Panc1 (cell line): ENCODE data around the gene RAD50. TPM values are rescaled to one million over a fixed set of nuclear protein-coding genes. Genes with fewer than 3 reads are reported as not detected.

Source experiments
- ATAC-seq: fragments of 200-7000 bp; cut with Tn5 transposase; 2 replicates; pipeline ENCODE4 v1.9.1; 2020; ENCODE audit warnings: mild to moderate bottlenecking, moderate library complexity
- BruUV-seq: library from RNA; stranded (reverse); fragments of 400-500 nt; replicated peaks from 2 replicates; lab custom pipeline; 2021; lab: Mats Ljungman, UMichigan
- CTCF ChIA-PET: fragments of 300-600 bp; sonication (Branson Sonifier 250); formaldehyde crosslinking; loops from one replicate; lab custom pipeline; 2022; ENCODE audit warnings: antibody characterized with exemption; lab: Charles Lee
- POLR2A ChIA-PET: fragments of 300-600 bp; sonication (Branson Sonifier 250); formaldehyde crosslinking; loops from one replicate; lab custom pipeline; 2022; ENCODE audit warnings: antibody characterized with exemption; lab: Charles Lee
- DNase-seq: peaks from one replicate; pipeline ENCODE4 v3.0.0-alpha.2; 2010; ENCODE audit warnings: low read depth, low spot score
- H3K27ac ChIP-seq: 2 replicates; pipeline ENCODE4 v1.5.1; 2011; ENCODE audit warnings: mild to moderate bottlenecking, low read length, inconsistent platforms
- H3K27me3 ChIP-seq: fragments of 200-500 bp; sonication (Bioruptor generic); 2 replicates; pipeline ENCODE4 v1.6.0; 2014; ENCODE audit warnings: low read length, inconsistent platforms; ENCODE audit not compliant: control insufficient read depth, insufficient read depth
- H3K36me3 ChIP-seq: fragments of 200-500 bp; sonication (Bioruptor generic); 2 replicates; pipeline ENCODE4 v1.5.1; 2014; ENCODE audit warnings: inconsistent platforms, mild to moderate bottlenecking, low read length, moderate library complexity; ENCODE audit not compliant: control insufficient read depth, insufficient read depth
- H3K4me1 ChIP-seq: 2 replicates; pipeline ENCODE4 v1.5.1; 2011; ENCODE audit warnings: inconsistent platforms, mild to moderate bottlenecking, low read length, moderate library complexity; ENCODE audit not compliant: control insufficient read depth, insufficient read depth
- H3K4me3 ChIP-seq, 2 experiments: 2 replicates each; pipeline ENCODE4 v1.5.1; 2011 to 2012; ENCODE audit warnings: low read depth in 2 of 2, low read length in 2 of 2, mild to moderate bottlenecking in 2 of 2, inconsistent platforms in 1 of 2, moderate library complexity in 1 of 2
- H3K9me3 ChIP-seq: fragments of 200-500 bp; sonication (Bioruptor generic); 2 replicates; pipeline ENCODE4 v1.5.1; 2014; ENCODE audit warnings: low read depth, mild to moderate bottlenecking, inconsistent platforms, low read length, moderate library complexity; ENCODE audit not compliant: control insufficient read depth, insufficient read depth
- POLR2AphosphoS5 ChIP-seq: IDR thresholded peaks from 2 replicates; pipeline ENCODE4 v1.6.1; 2012; ENCODE audit warnings: mild to moderate bottlenecking, low read depth, low read length, moderate library complexity
- SIN3A ChIP-seq: IDR thresholded peaks from 2 replicates; pipeline ENCODE4 v1.6.1; 2012; ENCODE audit warnings: low read depth, mild to moderate bottlenecking, low read length, moderate library complexity, borderline replicate concordance; ENCODE audit not compliant: insufficient read depth
- TCF7L2 ChIP-seq: IDR thresholded peaks from 2 replicates; pipeline ENCODE4 v1.6.1; 2011; ENCODE audit warnings: mild to moderate bottlenecking, low read depth, low read length, inconsistent platforms
- in situ Hi-C: cut with HindIII; loops from 2 replicates; pipeline ENCODE4 v1.10.0; 2016; ENCODE audit warnings: low sequenced_read_pairs, low pct_unique_long_range_greater_than_20kb
- intact Hi-C: fragments of 100-400 bp; cut with micrococcal nuclease; formaldehyde crosslinking; loops from one replicate; pipeline ENCODE4 v1.10.0; 2022; ENCODE audit not compliant: unreplicated experiment
- total RNA-seq: library from RNA; stranded (reverse); gene quantifications from one replicate; pipeline ENCODE4 v1.2.1, GENCODE V29; 2021; ENCODE audit not compliant: unreplicated experiment
- TF ChIP-seq, protein P1 (sequence below): fragments of 450-650 bp; IDR thresholded peaks from 2 replicates; pipeline ENCODE4 v1.5.1; 2017; ENCODE audit warnings: mild to moderate bottlenecking
- TF ChIP-seq, protein P2 (sequence below), 2 experiments: IDR thresholded peaks; 2 replicates each; pipeline ENCODE4 v1.6.1; 2011 to 2012; ENCODE audit warnings: low read depth in 2 of 2, control low read depth in 1 of 2, low read length in 1 of 2, mild to moderate bottlenecking in 1 of 2, moderate library complexity in 1 of 2; ENCODE audit not compliant: insufficient read depth in 1 of 2

Gene RAD50
- total RNA-seq, 1 experiment from 2014 or later, result 77.6 TPM

DNA sequence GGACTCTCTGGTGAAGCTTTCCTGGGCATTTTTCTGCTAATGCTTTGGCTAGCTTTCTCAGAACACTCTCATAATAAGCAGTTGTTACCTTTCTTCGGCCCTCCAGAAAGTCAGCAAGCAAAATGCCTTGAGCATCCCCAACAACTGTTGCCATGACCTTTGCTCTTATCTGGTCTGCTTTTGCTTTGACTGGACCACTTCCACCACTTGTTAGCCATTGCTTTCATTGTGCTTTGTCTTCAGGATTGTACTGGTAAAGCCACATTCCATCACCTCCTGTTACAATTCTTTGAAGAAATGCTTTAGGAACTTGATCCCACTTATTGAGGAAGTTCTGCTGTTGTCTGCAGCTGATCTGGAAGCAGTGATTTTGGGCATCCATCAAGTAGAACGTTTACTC lies 35.7 kb downstream of the RAD50 start:
- ChIA-PET POLR2A (interaction anchor here (0.6 kb wide), 1 partner anchor 850 kb away, joined by 3 read pairs; no protein-coding TSS in a partner anchor), CTCF (no interaction called here)
- DNase-seq (no peak), ATAC-seq (no peak)
- intact Hi-C loops (no loop called here), in situ Hi-C loops (no loop called here)
- Histone ChIP-seq H3K36me3 (peaks cover 46% of the 10 kb centered on the region), H3K4me1 (no peaks in the 10 kb centered on the region), H3K9me3 (no peaks in the 10 kb centered on the region), H3K27ac (no peak overlapping the region), H3K27me3 (no peaks in the 10 kb centered on the region), H3K4me3 (no peak overlapping the region)
- TF ChIP-seq, protein P1, sequence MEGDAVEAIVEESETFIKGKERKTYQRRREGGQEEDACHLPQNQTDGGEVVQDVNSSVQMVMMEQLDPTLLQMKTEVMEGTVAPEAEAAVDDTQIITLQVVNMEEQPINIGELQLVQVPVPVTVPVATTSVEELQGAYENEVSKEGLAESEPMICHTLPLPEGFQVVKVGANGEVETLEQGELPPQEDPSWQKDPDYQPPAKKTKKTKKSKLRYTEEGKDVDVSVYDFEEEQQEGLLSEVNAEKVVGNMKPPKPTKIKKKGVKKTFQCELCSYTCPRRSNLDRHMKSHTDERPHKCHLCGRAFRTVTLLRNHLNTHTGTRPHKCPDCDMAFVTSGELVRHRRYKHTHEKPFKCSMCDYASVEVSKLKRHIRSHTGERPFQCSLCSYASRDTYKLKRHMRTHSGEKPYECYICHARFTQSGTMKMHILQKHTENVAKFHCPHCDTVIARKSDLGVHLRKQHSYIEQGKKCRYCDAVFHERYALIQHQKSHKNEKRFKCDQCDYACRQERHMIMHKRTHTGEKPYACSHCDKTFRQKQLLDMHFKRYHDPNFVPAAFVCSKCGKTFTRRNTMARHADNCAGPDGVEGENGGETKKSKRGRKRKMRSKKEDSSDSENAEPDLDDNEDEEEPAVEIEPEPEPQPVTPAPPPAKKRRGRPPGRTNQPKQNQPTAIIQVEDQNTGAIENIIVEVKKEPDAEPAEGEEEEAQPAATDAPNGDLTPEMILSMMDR, result no peak
- TF ChIP-seq POLR2AphosphoS5 (no peak), TCF7L2 (no peak), SIN3A (no peak)
- TF ChIP-seq, protein P2, sequence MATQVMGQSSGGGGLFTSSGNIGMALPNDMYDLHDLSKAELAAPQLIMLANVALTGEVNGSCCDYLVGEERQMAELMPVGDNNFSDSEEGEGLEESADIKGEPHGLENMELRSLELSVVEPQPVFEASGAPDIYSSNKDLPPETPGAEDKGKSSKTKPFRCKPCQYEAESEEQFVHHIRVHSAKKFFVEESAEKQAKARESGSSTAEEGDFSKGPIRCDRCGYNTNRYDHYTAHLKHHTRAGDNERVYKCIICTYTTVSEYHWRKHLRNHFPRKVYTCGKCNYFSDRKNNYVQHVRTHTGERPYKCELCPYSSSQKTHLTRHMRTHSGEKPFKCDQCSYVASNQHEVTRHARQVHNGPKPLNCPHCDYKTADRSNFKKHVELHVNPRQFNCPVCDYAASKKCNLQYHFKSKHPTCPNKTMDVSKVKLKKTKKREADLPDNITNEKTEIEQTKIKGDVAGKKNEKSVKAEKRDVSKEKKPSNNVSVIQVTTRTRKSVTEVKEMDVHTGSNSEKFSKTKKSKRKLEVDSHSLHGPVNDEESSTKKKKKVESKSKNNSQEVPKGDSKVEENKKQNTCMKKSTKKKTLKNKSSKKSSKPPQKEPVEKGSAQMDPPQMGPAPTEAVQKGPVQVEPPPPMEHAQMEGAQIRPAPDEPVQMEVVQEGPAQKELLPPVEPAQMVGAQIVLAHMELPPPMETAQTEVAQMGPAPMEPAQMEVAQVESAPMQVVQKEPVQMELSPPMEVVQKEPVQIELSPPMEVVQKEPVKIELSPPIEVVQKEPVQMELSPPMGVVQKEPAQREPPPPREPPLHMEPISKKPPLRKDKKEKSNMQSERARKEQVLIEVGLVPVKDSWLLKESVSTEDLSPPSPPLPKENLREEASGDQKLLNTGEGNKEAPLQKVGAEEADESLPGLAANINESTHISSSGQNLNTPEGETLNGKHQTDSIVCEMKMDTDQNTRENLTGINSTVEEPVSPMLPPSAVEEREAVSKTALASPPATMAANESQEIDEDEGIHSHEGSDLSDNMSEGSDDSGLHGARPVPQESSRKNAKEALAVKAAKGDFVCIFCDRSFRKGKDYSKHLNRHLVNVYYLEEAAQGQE (IDR thresholded peaks at IDR 0.05; ENCODE audit: insufficient read depth in 1 of 2, low read depth in 2 of 2, low read length in 1 of 2), result no peak
- BruUV-seq, result no TSS peak

DNA sequence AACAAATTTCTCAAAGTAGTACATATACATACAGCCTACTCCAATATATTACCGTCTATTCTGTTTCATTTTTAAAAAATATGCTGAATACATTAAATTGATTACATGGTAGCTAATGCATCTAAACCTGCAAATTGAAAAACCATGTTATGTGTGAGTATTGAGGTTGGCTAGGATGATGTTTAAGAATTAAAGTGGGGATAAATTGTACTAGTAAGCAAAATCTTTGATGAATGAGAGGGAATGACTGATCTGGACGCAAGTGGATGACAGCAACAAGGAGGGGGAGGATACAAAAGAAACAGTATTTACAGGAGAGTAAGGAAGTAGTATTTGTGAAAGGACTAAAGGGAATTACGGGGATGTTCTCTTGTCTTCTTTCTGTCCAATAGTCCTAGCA lies 37.4 kb downstream of the RAD50 start:
- Histone ChIP-seq H3K27me3 (no peaks in the 10 kb centered on the region), H3K4me1 (no peaks in the 10 kb centered on the region), H3K9me3 (no peaks in the 10 kb centered on the region), H3K36me3 (peaks cover 37% of the 10 kb centered on the region), H3K27ac (no peak overlapping the region), H3K4me3 (no peak overlapping the region)
- TF ChIP-seq, protein P1, result no peak
- TF ChIP-seq POLR2AphosphoS5, result no peak
- TF ChIP-seq, protein P2 (IDR thresholded peaks at IDR 0.05; ENCODE audit: insufficient read depth in 1 of 2, low read depth in 2 of 2, low read length in 1 of 2), result no peak
- TF ChIP-seq SIN3A, result no peak
- TF ChIP-seq TCF7L2, result no peak
- no TSS peak for BruUV-seq
- intact Hi-C loops, result no loop called here
- DNase-seq (no peak), ATAC-seq (no peak)
- CTCF ChIA-PET, result no interaction called here
- in situ Hi-C loops, result no loop called here
- POLR2A ChIA-PET, result interaction anchor here (0.6 kb wide), 1 partner anchor 142 kb away, joined by 3 read pairs; no protein-coding TSS in a partner anchor
